HG02973 (cell line): ENCODE data around the gene FEV.

Experiments
- ATAC-seq: cut with Tn5 transposase; IDR thresholded peaks from one replicate; pipeline ENCODE4 v1.9.1; 2021; ENCODE audit warnings: moderate library complexity; ENCODE audit not compliant: unreplicated experiment

FEV gene

DNA sequence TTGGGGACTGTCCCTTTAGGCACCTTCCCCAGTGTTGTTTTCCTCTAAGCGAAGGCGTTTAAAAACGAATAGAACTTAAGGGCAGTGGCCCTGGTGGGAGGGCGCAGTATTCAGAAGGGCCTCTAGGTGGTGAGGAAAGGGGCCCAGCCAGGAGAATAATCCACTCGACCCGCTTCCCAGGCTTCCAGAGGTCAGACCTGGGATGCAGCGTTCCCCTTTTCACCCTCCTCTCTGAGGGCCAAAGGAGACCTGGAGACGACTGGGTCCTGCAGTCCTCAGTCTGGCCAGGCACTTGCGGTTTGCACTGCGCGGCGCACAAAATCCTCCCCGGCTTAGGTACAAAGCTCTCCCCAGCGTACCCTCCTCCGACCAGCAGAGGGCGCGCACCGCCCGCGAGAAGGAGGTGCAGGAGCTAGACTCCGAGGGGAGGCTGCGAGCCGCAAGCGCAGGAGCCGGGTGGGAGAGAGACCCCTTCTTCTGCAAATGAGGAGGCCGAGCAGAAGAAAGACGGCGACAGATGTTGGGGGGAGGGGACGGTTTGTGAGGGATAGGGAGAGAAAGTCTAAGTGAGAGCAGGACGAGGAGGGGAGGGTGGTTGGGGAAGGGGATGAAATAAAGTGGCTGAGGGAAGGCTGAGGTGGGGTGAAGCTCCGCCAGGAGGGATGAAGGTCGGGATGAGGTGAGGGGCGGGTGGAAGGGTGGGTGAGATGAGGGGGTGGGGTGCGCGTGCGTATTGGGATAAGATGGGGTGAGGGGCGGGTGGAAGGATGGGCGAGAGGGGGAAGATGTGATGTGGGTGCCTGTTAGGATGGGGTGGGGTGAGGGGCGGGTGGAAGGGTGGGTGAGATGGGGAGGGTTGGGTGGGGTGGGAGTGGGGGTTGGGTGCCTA is 4.9 kb downstream of the FEV start:
- peak; percentile 91 for ATAC-seq

DNA sequence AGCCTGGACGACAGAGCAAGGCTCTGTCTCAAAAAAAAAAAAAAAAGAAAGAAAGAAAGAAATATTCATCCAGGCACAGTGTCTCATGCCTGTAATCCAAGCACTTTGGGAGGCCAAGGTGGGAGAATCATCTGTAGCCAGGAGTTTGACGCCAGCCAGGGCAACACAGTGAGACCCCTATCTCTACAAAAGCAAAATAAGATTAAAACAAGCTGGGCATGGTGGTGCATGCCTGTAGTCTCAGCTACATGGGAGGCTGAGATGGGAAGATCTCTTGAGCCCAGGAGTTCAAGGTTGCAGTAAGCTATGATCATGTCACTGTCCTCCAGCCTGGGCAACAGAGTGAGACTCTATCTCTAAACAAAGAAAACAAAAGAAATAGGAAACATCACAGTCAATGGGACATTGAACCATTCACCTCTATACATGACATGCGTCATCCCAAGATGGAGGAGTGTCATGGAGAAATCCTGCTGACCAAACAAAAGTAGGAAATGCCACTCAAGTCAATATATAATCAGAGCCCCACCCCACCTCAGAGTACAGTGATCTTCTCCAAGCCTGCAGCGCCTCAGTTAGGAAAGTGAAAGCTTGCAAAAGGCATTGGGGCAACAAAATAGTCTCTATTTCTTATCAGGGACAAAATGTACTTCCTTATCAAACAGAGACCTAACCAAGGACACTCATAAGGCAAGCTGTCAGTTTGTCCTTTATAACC is 9.8 kb downstream of the FEV start:
- no peak for ATAC-seq

DNA sequence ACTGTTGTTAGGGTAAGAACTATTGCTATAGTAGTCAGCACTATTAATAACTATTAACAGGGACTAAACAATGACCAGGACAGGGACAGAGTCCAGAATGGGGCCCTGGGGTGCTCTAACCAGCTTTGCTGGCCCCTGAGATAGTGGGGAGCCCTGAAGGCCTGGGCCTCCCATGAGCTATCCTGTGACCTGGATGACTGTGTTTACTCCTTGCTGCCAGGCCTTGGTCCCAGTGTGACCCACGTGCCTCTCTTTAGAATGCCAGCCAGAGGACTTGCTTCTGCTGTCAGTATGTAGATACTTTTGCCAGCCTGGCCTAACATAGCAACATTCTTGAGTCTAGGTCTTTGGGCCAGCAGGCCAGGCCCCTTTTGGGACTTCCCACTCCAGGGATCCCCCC is 14.1 kb downstream of the FEV start:
- no peak for ATAC-seq

DNA sequence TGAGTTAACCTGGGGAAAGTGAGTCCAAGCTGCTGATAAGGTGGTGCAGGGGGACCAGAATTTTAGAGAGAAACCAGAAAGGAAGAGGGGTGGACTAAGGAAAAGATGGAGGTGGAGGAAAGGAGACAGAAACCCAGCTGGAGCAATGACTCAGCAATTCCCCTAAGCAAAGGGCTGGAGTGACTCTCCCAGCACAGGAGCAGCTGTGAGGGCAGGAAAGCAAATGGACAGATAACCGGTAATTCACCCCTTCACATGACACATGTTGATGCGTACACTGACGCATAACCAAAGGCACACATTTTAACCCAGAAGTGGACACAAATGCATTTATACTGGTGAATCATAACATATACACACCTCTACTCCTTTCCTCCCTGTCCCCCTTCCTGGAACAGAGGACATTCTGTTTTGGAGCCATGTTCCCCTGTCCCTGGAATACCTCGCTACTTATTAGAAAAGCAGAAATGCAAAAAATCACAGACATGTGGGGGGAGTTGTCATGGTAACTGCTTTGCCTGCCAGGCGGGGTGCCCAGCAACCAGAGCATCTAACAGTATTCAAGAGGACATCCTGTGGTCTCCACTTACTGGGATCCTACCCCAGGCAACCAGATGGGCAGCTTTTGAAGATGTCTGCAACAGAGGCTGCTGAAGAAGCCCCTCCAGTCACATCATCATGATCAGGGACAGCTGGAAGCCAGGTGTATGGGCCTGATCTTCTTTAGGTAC is 20.8 kb downstream of the FEV start:
- ATAC-seq = no peak

DNA sequence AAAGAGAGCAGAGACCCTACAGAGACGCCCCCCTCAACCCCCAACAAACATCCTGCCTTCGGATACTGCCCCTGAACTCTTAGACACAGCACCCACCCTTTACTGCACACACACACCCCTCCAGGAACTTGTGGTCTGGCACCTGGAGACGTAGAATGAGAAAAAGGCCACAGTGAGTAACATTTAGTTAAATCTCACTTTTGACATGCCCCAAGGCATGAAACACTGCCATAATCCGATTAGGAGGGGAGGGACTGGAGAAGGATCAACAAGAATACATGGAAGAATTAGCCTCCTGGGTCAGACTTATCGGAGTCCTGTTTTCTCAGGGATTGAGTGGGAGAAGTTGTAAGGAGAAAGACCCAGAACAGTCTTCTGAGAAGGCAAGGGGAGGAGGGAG is 21.4 kb downstream of the FEV start:
- ATAC-seq = no peak

DNA sequence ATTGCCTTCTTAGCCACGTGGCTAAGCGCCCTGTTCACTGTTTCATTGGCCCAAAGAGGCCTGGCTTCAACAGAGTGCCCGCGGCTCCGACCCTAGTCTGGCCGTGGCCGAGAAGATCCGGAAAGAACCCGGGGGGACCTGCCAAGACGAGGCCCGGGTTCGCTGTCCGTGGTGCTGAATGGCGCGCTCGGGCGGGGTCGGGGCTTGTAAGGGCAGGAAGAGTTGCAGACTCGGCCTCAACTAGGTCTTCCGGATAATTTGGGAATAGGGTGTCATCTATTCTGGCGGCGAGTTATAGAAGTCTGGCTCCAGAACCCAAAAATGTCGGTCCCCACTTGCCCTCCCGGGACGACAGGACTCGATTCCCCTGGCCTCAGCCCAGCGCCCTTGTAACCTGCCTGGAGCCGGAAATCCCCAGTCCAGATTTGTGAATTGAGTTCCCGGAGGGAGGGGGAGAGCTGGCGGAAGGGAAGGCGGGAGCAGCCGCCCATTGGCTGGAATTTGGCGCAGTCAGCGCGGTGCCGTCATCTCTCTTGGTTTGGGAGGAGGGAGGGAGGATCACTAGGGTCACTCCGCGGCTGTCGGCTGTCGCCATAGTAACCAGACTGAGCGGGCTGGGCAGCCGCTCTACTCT is 22.0 kb downstream of the FEV start:
- no peak for ATAC-seq

GRCh38 chr2:218961651-218962570 is 23.1 kb downstream of the FEV start:
- ATAC-seq = no peak

DNA sequence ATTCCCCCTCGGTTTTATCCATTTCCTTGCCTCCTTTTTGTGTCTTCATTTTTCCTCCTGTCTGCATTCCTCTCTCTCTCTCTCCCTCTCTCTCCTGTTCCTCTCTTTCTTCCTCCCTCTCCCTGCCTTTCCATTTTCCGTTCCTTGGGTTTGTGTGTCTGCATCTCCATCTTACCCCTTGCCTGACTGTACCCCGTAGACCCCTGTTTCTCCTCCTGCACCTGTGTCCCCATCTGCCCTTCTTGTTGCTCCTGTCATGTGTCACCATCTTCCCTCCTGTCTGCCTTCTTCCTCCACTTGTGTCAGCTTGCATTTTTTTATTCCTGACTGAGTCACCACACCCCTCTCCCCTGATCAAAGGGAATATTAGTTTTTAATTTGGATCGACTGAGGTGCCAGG is 23.8 kb downstream of the FEV start:
- no peak for ATAC-seq

DNA sequence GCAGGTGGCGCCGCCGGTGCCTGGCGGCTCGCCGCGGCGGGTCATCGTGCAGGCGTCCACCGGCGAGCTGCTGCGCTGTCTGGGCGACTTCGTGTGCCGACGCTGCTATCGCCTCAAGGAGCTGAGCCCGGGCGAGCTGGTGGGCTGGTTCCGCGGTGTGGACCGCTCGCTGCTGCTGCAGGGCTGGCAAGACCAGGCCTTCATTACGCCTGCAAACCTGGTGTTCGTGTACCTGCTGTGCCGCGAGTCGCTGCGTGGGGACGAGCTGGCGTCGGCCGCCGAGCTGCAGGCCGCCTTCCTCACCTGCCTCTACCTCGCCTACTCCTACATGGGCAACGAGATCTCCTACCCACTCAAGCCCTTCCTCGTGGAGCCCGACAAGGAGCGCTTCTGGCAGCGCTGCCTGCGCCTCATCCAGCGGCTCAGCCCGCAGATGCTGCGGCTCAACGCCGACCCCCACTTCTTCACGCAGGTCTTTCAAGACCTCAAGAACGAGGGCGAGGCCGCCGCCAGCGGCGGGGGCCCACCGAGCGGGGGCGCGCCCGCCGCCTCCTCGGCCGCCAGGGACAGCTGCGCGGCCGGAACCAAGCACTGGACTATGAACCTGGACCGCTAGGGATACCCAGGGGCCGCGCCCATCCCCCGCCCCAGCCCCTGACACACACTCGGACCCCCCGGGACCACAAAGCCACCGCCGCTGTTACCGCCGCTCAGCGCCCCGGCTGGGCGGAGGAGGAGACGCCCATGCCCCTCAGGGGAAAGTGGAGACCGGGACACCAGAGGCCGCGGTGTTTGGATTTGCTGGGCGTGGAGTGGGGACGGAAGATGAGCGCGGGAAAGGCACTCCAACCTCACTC is 24.4 kb downstream of the FEV start:
- no peak for ATAC-seq

DNA sequence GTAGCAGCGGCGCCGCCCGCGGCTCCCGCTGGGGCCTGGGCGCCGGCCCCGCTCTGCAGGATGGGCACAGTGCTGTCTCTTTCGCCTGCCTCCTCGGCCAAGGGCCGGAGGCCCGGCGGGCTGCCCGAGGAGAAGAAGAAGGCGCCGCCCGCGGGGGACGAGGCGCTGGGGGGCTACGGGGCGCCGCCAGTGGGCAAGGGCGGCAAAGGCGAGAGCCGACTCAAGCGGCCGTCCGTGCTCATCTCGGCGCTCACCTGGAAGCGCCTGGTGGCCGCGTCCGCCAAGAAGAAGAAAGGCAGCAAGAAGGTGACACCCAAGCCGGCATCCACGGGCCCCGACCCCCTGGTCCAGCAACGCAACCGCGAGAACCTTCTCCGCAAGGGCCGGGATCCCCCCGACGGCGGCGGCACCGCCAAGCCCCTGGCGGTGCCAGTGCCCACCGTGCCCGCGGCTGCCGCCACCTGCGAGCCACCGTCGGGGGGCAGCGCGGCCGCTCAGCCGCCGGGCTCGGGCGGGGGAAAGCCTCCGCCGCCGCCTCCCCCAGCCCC is 25.1 kb downstream of the FEV start:
- no peak for ATAC-seq

DNA sequence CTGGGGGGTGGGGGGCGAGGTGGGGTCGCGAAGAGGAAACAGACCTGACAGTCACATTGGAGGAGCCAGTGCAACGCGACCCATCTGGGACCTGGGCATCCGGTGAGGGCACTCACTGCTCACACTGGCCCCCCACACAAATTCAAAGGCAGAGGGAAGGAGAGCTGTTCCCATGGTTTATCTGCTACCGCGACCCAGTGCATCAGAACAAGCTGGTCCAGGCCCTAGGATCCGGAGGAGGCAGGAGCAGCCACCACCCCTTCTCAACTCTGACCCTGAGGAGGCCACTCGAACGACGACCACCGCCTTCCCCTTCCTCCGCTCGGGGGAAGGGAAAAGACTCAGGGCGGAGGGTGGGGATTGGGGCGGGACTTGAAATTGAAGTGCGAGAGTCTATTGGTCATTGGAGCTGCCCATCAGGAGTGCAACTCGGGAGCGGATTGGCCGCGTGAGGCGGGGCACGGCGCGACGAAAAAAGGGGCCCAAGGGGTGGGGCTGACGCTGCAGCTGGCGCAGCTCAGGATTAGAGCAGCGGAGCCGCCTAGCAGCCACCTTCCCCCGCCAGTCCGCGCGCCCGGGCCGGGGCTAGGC is 25.7 kb downstream of the FEV start, which contains the start of gene CDK5R2:
TSS of gene CDK5R2 (plus strand) at position 526 of the 591 bp plus-strand sequence. CDS start 155 bp downstream, outside the sequence.
- ATAC-seq = peak; percentile 94

DNA sequence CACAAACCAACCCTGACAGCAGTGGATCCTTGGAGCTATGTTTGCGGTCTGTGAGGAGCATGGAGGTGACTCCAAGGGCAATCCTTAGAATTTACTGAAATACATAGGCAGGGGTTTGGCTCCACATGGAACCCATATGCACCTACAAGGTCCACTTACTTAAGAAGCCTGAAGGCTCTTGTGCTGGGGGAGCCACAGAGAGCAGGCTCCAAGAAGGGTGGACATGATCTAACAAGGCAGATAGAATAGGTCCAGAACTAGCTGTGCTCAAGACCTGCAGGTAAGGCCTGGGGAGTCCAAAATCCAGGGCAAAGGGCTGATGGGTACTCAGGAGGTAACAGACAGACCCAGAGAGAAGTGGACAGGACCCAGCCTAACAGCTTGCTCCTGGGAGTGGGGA is 26.7 kb downstream of the FEV start:
- ATAC-seq = no peak

GRCh38 chr2:218957671-218958070 is 27.3 kb downstream of the FEV start:
- ATAC-seq = no peak

GRCh38 chr2:218956039-218956438 is 28.9 kb downstream of the FEV start:
- no peak for ATAC-seq

GRCh38 chr2:218954541-218955300 is 30.3 kb downstream of the FEV start:
- ATAC-seq = no peak

- ATAC-seq = no peak
These were observed 31.5 kb downstream of the FEV start for GRCh38 chr2:218953366-218953954.

- no peak for ATAC-seq
These were observed 32.8 kb downstream of the FEV start for GRCh38 chr2:218952160-218952559.
